NCI-H146 treated with DMSO at 0.1 percent for 48 hours (cell line): ENCODE data around the gene BPIFB3.
"Not testable (repeated sequence)": the region's sequence is repeated elsewhere in the genome, so short reads cannot be mapped to it uniquely, and the experiment has no call there.

Experiments
- DNase-seq: peaks from one replicate; lab custom pipeline; 2025; ENCODE audit not compliant: unreplicated experiment; lab: John Stamatoyannopoulos, UW

Gene BPIFB3

GRCh38 chr20:33027769-33028751 lies 25.6 kb upstream of the BPIFB3 start:
- no peak for DNase-seq

DNA sequence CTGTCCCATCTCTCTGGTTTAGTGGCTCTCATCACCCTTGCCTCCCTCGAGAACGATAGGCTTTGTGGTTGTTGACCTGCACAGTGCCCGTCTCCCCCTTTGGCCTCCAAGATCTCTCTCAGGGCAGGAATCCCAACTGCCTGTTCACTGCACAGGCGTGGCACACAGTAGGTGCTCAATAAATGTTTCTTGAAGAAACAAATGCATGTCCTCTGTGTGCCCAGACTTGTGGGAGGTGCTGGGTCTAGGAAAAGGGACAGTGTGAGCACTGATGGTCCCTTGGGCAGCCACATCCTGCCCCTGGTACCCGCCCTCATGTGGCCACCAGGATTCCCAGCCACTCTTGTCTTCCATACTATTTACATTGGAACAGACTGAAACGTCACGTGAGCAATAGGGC lies 24.8 kb upstream of the BPIFB3 start:
- DNase-seq = no peak

GRCh38 chr20:33030076-33030475 lies 23.6 kb upstream of the BPIFB3 start:
- DNase-seq = no peak

- no peak for DNase-seq
These were observed 23.1 kb upstream of the BPIFB3 start for GRCh38 chr20:33030569-33030968.

DNA sequence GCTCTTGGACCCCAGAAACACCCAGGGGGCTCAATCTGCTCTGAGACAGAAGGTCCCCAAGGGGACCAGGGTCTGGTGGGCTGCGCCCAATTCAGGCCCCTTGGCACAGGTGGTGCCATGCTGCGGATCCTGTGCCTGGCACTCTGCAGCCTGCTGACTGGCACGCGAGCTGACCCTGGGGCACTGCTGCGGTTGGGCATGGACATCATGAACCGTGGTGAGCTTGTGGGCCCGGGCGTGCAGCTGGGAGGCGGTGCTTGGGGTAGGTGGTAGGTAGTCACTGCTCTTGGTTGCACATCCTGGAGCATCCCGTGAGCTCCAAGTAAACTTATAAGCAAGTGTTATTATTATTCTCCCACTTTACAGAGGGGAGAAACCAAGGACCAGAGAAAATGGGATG lies 22.2 kb upstream of the BPIFB3 start, which contains the start of gene BPIFB6:
Gene BPIFB6 (plus strand): TSS at position 118 of the 400 bp plus-strand sequence. CDS start 0 bp downstream, at position 118.
- DNase-seq = no peak

DNA sequence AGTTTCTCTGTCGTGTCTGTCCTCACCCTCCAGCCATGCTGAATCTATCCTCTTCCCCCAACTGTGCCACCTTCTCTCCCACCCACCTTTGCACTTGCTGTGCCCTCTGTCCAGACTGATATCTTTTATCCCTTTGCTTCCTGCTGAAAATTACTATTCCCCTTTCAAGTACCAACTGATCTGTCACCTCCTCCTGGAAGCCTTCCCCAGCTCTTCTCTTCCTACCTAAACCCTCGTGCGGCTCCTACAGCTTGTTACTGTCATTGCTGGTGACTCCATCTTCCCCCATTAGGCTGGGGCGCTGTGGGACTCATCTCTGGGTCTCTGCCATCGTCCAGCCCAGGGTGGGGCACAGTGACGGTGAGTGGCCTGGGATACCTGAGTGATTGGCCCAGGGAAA lies 21.1 kb upstream of the BPIFB3 start:
- DNase-seq = no peak

DNA sequence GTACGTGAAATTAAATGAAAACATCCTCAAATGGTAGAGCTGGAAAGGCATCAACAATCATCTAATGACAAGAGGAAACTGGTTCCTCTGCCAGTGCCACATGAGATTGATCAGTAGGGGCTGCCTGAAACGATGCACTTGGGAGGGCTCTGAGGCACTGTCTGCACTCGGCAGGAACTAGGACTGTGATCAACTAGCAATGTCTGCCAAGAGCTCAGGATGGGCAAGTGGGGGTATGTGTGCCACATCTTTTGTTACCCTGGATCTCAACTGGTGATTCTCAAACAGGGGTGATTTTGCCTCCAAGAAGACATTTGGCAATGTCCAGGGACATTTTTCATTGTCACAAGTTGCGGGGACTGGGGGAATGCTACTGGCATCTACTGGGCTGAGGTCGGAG lies 20.3 kb upstream of the BPIFB3 start:
- DNase-seq = no peak

- no peak for DNase-seq
These were observed 19.6 kb upstream of the BPIFB3 start for GRCh38 chr20:33034115-33034514.

GRCh38 chr20:33034901-33035492 lies 18.7 kb upstream of the BPIFB3 start:
- no peak for DNase-seq

DNA sequence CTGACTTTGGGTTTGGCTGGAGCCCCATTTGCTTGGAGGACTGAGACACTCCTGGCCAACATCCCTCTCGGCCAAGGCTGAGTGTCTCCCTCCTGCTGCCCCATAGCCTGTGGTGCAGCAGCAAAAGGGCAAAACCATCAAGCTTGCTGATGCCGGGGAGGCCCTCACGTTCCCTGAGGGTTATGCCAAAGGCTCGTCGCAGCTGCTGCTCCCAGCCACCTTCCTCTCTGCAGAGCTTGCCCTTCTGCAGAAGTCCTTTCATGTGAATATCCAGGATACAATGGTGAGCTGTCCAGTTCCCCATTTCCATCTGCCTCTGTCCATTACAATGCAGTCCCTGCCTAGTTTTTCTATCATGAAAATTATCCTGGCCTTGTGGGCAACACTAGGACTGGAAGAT lies 16.2 kb upstream of the BPIFB3 start:
- no peak for DNase-seq

DNA sequence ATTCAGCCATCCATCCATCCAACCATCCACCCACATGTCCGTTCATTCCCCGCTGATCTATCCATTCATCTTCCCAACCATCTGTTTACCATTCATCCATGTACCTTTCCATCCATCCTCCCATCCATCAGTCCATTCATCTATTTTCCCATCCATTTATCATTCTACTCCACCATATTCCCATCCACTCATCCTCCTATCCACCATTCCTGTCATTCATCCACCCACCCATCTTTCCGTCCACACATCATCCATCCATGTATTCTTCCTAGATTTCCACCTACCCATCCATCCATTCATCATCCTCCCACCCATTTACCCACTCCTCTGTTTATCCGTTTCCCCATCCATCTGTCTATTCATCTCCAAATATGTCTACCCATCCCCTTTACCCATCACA lies 15.5 kb upstream of the BPIFB3 start:
- DNase-seq = no peak

- DNase-seq = no peak
These were observed 11.3 kb upstream of the BPIFB3 start for GRCh38 chr20:33042430-33042829.

GRCh38 chr20:33042983-33043730 lies 10.5 kb upstream of the BPIFB3 start:
- no peak for DNase-seq

DNA sequence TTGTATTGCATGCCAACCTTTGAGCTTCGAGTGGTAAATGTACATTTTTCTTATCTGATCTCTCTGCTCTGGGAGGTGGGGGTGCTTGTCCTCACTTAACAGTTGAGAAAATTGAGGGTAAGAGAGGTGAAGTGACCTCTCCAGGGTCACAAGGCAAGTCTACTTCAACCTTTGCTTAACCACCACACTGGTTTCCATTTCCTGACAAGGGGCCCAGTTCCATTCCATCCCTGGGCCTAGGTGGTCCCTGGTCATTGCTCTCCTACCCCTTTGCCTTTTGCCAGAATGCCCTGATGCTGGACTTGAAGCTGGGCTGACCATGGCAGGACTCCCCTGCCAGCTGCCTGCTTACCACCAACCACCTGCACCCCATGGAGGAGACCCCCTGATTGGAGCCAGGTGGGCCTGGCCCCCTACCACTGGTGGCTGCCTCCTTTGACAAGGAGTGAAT lies 9.9 kb upstream of the BPIFB3 start:
- no peak for DNase-seq

DNA sequence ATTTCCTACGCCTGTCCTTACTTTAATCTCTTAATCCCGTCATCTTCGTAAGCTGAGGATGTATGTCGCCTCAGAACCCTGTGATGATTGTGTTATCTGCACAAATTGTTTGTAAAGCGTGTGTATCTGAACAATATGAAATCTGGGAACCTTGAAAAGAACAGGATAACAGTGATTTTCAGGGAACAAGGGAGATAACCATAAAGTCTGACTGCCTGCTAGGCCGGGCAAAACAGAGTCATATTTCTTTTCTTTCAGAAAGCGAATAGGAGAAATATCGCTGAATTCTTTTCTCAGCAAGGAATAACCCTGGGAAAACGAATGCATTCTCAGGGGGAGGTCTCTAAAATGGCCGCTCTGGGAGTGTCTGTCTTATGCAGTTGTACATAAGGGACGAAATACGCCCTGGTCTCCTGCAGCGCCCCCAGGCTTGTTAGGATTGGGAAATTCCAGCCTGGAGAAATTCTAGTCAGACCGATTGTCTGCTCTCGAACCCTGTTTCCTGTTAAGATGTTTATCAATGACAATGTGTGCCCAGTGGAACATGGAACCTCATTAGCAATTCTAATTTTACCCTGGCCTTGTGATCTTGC lies 8.5 kb upstream of the BPIFB3 start:
- not testable (repeated sequence) for DNase-seq

- no peak for DNase-seq
These were observed 7.3 kb upstream of the BPIFB3 start for GRCh38 chr20:33046412-33046811.

- DNase-seq = no peak
These were observed 2.4 kb upstream of the BPIFB3 start for GRCh38 chr20:33051333-33051732.

DNA sequence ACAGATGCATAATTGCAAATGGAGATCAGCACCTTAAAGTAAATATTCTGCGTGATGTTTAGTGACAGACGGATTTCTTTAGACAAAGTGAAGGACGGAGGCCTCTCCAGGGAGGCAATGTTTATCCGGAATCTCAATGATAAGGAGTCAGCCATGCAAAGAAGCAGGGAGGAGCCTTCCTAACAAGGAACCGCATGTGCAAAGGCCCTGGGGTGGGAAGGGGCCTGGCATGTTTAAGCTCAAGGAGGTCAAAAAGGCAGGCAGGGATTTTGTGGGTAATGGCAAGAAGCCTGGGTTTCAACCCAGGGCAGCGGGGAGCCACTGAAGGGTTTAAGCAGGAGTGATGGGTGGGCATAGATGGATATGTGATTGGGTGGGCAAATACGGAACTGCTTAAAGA lies 678 bp downstream of the BPIFB3 start:
- DNase-seq = no peak

GRCh38 chr20:33054791-33055190 lies 1.1 kb downstream of the BPIFB3 start:
- DNase-seq = no peak

DNA sequence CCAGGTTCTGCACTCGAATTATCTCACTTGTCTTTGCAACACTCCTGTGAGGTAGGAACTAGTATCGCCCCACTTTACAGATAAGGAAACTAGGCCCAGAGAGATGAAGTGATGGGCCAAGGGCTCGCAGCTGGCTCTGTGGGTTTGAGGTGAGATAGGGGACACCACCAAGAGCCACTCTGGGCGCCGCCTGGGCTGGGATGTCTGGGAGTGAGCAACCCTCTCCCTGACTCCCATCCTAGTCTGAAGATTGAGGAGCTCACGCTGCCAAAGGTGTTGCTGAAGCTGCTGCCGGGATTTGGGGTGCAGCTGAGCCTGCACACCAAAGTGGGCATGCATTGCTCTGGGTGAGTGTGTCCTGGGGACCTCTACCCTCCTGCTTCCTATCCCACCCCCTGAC lies 5.4 kb downstream of the BPIFB3 start:
- DNase-seq = no peak

GRCh38 chr20:33059741-33060390 lies 6.2 kb downstream of the BPIFB3 start:
- DNase-seq = no peak
